ENCODE measurements around the gene GALNT9. TPM values are rescaled to one million over a fixed set of nuclear protein-coding genes. Genes with fewer than 3 reads are reported as not detected.

The GALNT9 gene
- total RNA-seq, 1 donor from 2014 or later: not detected

GRCh38 chr12:132217800-132218526, 111.4 kb downstream of the GALNT9 start:
- H3K9me3 ChIP-seq (replicated peaks): peaks cover 4% of the 10 kb centered on the region
- H3K27ac ChIP-seq (replicated peaks): no peak overlapping the region
- no peak for DNase-seq
- H3K4me3 ChIP-seq: no peak overlapping the region
- no peak for TF ChIP-seq CTCF (IDR thresholded peaks at IDR 0.05; ENCODE audit: borderline replicate concordance)
- H3K27me3 ChIP-seq (ENCODE audit: low read depth): peaks cover 78% of the 10 kb centered on the region
- no peaks in the 10 kb centered on the region for H3K4me1 ChIP-seq
- intact Hi-C loops (cut with micrococcal nuclease): no loop called here
- no peaks in the 10 kb centered on the region for H3K36me3 ChIP-seq

DNA sequence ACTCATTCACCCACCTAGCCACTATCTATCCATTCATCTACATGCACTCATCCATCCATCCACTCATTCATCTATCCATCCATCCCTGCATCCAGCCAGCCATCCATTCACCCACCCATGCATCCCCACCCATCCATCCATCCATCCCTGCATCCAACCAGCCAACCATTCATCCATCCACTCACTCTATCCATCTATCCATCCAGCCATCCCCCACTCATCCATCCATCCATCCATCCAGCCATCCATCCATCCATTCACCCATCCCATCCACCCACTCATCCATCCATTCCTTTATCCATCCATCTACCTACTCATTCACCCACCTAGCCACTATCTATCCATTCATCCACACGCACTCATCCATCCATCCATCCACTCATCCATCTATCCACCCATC, 112.0 kb downstream of the GALNT9 start:
- DNase-seq: no peak
- H3K27me3 ChIP-seq (ENCODE audit: low read depth): peaks cover 76% of the 10 kb centered on the region
- H3K36me3 ChIP-seq: no peaks in the 10 kb centered on the region
- no peak for TF ChIP-seq CTCF (IDR thresholded peaks at IDR 0.05; ENCODE audit: borderline replicate concordance)
- H3K9me3 ChIP-seq (replicated peaks): peaks cover 4% of the 10 kb centered on the region
- intact Hi-C loops (cut with micrococcal nuclease): no loop called here
- H3K4me3 ChIP-seq: no peak overlapping the region
- H3K4me1 ChIP-seq: no peaks in the 10 kb centered on the region
- H3K27ac ChIP-seq (replicated peaks): no peak overlapping the region

GRCh38 chr12:132216354-132216987, 112.9 kb downstream of the GALNT9 start:
- intact Hi-C loops (cut with micrococcal nuclease): no loop called here
- Histone ChIP-seq H3K27ac (replicated peaks) (no peak overlapping the region), H3K36me3 (no peaks in the 10 kb centered on the region), H3K27me3 (ENCODE audit: low read depth) (peaks cover 67% of the 10 kb centered on the region), H3K9me3 (replicated peaks) (peaks cover 4% of the 10 kb centered on the region), H3K4me3 (no peak overlapping the region), H3K4me1 (no peaks in the 10 kb centered on the region)
- TF ChIP-seq CTCF (IDR thresholded peaks at IDR 0.05; ENCODE audit: borderline replicate concordance): no peak
- no peak for DNase-seq

- intact Hi-C loops (cut with micrococcal nuclease): no loop called here
- no peak for DNase-seq
These were observed 113.9 kb downstream of the GALNT9 start for GRCh38 chr12:132215299-132215989.

More at GRCh38 chr12:132215299-132215989, 113.9 kb downstream of the GALNT9 start:
- H3K27ac ChIP-seq (replicated peaks): no peak overlapping the region
- H3K9me3 ChIP-seq (replicated peaks): peaks cover 3% of the 10 kb centered on the region
- H3K4me1 ChIP-seq: no peaks in the 10 kb centered on the region
- H3K27me3 ChIP-seq (ENCODE audit: low read depth): peaks cover 62% of the 10 kb centered on the region
- H3K36me3 ChIP-seq: no peaks in the 10 kb centered on the region
- no peak overlapping the region for H3K4me3 ChIP-seq
- TF ChIP-seq CTCF (IDR thresholded peaks at IDR 0.05; ENCODE audit: borderline replicate concordance): no peak

Data from left ventricle myocardium inferior (tissue), 1 donor.